SU-DHL-6 (cell line): ENCODE results near the gene AQP5.

Experiments
- H2AFZ ChIP-seq: fragments of 200-600 bp; sonication (generic); 2 replicates; pipeline ENCODE4 v1.6.1; 2014; ENCODE audit warnings: low read depth, mild to moderate bottlenecking, moderate library complexity, mixed read lengths, antibody characterized with exemption, low read length; ENCODE audit not compliant: severe bottlenecking
- H3F3A ChIP-seq: fragments of 200-600 bp; shearing (Covaris generic); 2 replicates; pipeline ENCODE4 v1.6.0; 2016; ENCODE audit warnings: antibody characterized with exemption, mild to moderate bottlenecking; ENCODE audit not compliant: insufficient read depth
- H3K27ac ChIP-seq: fragments of 200-600 bp; sonication (generic); 2 replicates; pipeline ENCODE4 v1.5.1; 2016; ENCODE audit warnings: low read depth, mild to moderate bottlenecking, low read length, moderate library complexity, mixed read lengths
- H3K27me3 ChIP-seq: fragments of 200-600 bp; sonication (generic), shearing (Covaris generic); 2 replicates; pipeline ENCODE4 v1.6.0; 2014; ENCODE audit warnings: mild to moderate bottlenecking, low read length
- H3K36me3 ChIP-seq: fragments of 200-600 bp; sonication (generic); 2 replicates; pipeline ENCODE4 v1.6.1; 2014; ENCODE audit warnings: mild to moderate bottlenecking, low read length, mixed read lengths
- H3K4me2 ChIP-seq: fragments of 300-600, 200-600 bp; shearing (Covaris generic), sonication (generic); 2 replicates; pipeline ENCODE4 v1.6.0; 2014; ENCODE audit warnings: low read length, low read depth, mild to moderate bottlenecking; ENCODE audit not compliant: poor library complexity, severe bottlenecking
- H3K4me3 ChIP-seq: fragments of 200-600 bp; sonication (generic); 2 replicates; pipeline ENCODE4 v1.5.1; 2014; ENCODE audit warnings: antibody characterized with exemption, low read length, mild to moderate bottlenecking, mixed read lengths; ENCODE audit not compliant: insufficient read depth, poor library complexity, severe bottlenecking
- H3K79me2 ChIP-seq: fragments of 200-600 bp; sonication (generic); 2 replicates; pipeline ENCODE4 v1.6.1; 2014; ENCODE audit warnings: mild to moderate bottlenecking, low read length, moderate library complexity; ENCODE audit not compliant: insufficient read depth
- H3K9ac ChIP-seq: fragments of 200-600 bp; sonication (generic); 2 replicates; pipeline ENCODE4 v1.7.0; 2014; ENCODE audit warnings: mild to moderate bottlenecking, low read length
- H3K9me2 ChIP-seq: fragments of 200-600 bp; sonication (generic); replicated peaks from 2 replicates; pipeline ENCODE4 v1.6.1; 2014; ENCODE audit warnings: low read length; ENCODE audit not compliant: insufficient read depth
- H3K9me3 ChIP-seq: fragments of 200-600 bp; sonication (generic); 2 replicates; pipeline ENCODE4 v1.6.1; 2014; ENCODE audit warnings: low read length, mixed read lengths; ENCODE audit not compliant: insufficient read depth
- H4K20me1 ChIP-seq: fragments of 200-600 bp; sonication (generic); 2 replicates; pipeline ENCODE4 v1.6.1; 2014; ENCODE audit warnings: low read depth, mild to moderate bottlenecking, antibody characterized with exemption, low read length, moderate library complexity, mixed read lengths
- EZH2phosphoT487 ChIP-seq: fragments of 200-600 bp; sonication (generic), shearing (Covaris generic); conservative IDR thresholded peaks from 2 replicates; pipeline ENCODE4 v1.6.1; 2018; ENCODE audit warnings: mild to moderate bottlenecking, antibody characterized with exemption, low read length, moderate library complexity, mixed read lengths
- TF ChIP-seq, protein P1 (sequence below): fragments of 200-600 bp; sonication (generic); IDR thresholded peaks from one replicate; pipeline ENCODE4 v1.5.1; 2017; ENCODE audit warnings: antibody characterized with exemption, mild to moderate bottlenecking, low read length, moderate library complexity; ENCODE audit not compliant: insufficient read depth, poor library complexity, severe bottlenecking

AQP5 gene

DNA sequence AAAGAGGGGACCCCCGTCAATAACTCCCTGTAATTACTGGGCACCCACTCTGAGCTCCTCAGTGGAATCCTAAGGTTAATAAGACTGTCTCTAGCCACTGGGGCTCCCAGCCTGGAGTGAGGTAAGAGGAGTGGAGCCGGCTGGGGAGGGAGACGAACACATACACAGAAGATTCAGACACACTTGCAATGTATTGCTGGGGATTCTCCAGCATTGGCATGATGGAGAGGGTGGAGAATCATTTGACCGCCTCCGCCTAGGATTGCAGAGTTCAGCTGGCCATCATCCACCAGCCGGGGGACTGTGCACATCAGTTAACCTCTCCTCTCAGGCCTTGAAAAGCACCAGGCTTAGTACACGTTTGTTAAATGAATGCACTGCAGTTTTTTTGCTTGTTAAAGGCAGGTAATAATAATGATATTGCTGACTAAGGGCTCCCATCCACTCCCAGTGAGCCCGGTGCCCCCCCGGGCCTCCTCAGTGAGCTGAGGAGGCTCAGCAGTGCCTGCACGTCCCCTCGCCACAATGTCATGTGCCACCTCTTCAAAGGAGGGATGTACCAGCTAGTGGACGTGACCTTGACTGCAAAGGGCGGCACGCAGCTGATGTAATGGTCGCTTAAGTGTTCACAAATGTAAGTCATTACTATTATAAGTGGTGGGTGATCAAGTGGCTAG, 37.7 kb upstream of the AQP5 start:
- Histone ChIP-seq H3K4me2 (no peak overlapping the region), H3F3A (no peaks in the 10 kb centered on the region), H3K9me2 (no peaks in the 10 kb centered on the region), H2AFZ (no peak overlapping the region), H3K79me2 (no peaks in the 10 kb centered on the region), H3K27ac (no peak overlapping the region), H3K36me3 (no peaks in the 10 kb centered on the region), H3K9ac (no peak overlapping the region), H3K27me3 (no peaks in the 10 kb centered on the region), H4K20me1 (no peaks in the 10 kb centered on the region), H3K9me3 (no peaks in the 10 kb centered on the region), H3K4me3 (no peak overlapping the region)
- TF ChIP-seq, protein P1, sequence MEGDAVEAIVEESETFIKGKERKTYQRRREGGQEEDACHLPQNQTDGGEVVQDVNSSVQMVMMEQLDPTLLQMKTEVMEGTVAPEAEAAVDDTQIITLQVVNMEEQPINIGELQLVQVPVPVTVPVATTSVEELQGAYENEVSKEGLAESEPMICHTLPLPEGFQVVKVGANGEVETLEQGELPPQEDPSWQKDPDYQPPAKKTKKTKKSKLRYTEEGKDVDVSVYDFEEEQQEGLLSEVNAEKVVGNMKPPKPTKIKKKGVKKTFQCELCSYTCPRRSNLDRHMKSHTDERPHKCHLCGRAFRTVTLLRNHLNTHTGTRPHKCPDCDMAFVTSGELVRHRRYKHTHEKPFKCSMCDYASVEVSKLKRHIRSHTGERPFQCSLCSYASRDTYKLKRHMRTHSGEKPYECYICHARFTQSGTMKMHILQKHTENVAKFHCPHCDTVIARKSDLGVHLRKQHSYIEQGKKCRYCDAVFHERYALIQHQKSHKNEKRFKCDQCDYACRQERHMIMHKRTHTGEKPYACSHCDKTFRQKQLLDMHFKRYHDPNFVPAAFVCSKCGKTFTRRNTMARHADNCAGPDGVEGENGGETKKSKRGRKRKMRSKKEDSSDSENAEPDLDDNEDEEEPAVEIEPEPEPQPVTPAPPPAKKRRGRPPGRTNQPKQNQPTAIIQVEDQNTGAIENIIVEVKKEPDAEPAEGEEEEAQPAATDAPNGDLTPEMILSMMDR, result no peak
- no peak for TF ChIP-seq EZH2phosphoT487

DNA sequence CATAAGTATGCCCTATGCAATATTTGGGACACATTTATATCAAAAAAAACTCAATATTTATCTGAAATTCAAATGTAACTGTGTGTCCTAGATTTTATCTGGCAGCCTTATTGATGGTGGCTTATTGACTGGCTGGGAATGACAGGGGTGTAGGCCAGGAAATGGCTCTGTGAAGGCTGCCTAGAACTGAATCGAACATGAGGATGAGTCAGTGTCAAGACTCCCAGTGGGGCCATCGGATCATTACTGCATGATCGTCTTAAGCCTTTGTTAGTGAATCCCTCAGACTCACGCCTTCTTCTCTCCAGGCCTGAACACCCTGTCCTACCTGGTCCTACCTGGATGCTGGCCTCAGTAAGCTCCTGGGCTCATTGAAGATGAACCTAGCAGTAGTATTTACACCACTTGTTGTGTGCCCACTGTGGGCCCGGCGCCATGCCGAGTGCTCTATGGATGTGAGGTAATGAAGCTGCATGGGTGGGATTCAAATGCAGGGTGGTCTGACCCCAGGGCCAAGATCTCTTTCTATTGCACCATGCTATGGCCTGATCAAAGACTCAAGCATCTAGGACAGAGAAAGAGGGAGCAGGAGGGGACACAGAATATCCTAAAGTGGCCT, 36.9 kb upstream of the AQP5 start:
- H3K9ac ChIP-seq, result no peak overlapping the region
- H3K4me3 ChIP-seq, result no peak overlapping the region
- no peak overlapping the region for H2AFZ ChIP-seq
- no peaks in the 10 kb centered on the region for H3K36me3 ChIP-seq
- no peaks in the 10 kb centered on the region for H3K9me2 ChIP-seq
- no peaks in the 10 kb centered on the region for H3K79me2 ChIP-seq
- no peaks in the 10 kb centered on the region for H4K20me1 ChIP-seq
- no peaks in the 10 kb centered on the region for H3K27me3 ChIP-seq
- no peak overlapping the region for H3K4me2 ChIP-seq
- no peak overlapping the region for H3K27ac ChIP-seq
- TF ChIP-seq, protein P1, result no peak
- no peak for TF ChIP-seq EZH2phosphoT487
- H3K9me3 ChIP-seq, result no peaks in the 10 kb centered on the region
- H3F3A ChIP-seq, result no peaks in the 10 kb centered on the region

DNA sequence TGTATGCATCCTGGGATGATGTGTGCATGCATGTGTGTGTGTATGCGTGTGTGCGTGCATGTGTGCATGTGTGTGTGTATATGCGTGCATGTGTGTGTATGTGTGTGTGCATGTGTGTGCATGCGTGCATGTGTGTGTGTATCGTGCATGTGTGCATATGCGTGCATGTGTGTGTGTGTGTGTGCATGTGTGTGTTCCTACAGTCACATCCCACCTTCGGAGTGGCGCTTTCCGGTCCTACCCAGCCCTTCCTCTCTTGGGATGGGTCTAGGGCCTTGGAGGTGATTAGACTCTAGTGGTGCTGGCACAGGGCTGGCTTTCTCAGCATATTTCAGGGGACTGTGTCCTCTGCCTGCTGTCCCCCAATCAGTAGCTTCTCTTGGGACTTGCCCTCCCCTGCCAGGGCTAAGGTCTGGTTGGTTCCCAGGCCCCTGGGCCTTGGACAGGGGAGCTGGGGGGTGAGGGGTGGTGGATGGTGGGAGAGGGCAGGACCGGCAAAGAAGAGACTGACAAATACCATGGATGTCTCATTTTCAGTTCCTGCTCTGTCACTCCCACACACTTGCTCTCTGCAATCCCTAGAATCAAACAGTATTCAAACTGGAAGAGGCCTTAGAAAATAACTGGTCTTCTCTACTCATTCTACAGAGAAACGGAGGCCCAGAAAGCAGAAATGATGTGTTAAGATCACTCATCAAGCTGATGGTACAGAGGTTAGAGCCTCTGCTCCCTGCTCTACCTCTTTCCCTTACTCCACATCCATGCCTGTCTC, 36.1 kb upstream of the AQP5 start:
- Histone ChIP-seq H3F3A (no peaks in the 10 kb centered on the region), H3K4me3 (no peak overlapping the region), H4K20me1 (no peaks in the 10 kb centered on the region), H3K9ac (no peak overlapping the region), H3K4me2 (no peak overlapping the region), H3K36me3 (no peaks in the 10 kb centered on the region), H3K79me2 (no peaks in the 10 kb centered on the region), H3K27ac (no peak overlapping the region), H2AFZ (no peak overlapping the region), H3K27me3 (no peaks in the 10 kb centered on the region), H3K9me3 (no peaks in the 10 kb centered on the region), H3K9me2 (no peaks in the 10 kb centered on the region)
- TF ChIP-seq, protein P1, result no peak
- no peak for TF ChIP-seq EZH2phosphoT487
